Measurements from ENCODE around the gene UVSSA.

Gene UVSSA

DNA sequence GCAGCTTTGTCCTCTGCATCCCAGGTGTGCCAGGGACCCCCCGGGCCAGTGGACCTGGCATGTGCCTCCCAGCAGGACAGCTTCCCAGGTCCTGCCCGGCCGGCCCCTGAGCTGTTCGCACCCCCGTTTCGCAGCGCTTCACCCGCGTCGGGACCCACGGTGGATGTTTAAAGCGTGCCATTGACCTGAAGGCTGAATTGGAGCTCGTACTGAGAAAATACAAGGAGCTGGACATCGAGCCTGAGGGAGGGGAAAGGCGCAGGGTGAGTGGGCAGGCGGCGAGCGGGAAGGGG is 7.9 kb downstream of the UVSSA start:
- Histone ChIP-seq H3K9ac (ENCODE audit: low read length) (no peak overlapping the region), H3K27ac (ENCODE audit: low read depth, low read length) (no peak overlapping the region), H3K27me3 (ENCODE audit: control insufficient read depth in 1 of 2, insufficient read depth in 2 of 2, low read length in 2 of 2) (no peaks in the 10 kb centered on the region), H3K4me3 (ENCODE audit: low read depth in 1 of 2, low read length in 2 of 2) (no peak overlapping the region), H3K36me3 (ENCODE audit: insufficient read depth, low read length) (peaks cover 21% of the 10 kb centered on the region), H3K9me3 (ENCODE audit: low read length) (no peaks in the 10 kb centered on the region), H3K4me1 (ENCODE audit: insufficient read depth, low read length) (peaks cover 4% of the 10 kb centered on the region)

DNA sequence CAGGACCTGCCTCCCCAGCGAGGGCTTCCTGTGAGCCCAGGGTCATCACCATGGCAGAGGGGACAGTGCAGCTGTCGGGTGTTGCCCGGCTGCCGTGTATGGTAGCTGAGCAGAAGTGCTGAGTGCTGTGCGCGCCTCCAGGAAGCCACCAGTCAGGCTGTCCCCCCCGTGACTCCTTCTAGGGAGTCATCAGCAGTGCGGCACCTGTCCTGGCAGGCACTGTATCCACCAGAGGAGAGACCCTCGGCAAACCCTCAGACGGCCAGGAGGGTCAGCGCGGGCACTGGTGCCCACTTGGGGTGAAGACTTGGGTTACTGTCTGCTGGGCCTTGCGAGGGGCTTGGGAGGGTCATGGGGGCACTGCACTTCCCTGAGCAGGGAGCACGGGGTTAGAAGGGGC is 8.4 kb downstream of the UVSSA start:
- H3K36me3 ChIP-seq (ENCODE audit: insufficient read depth, low read length): peaks cover 18% of the 10 kb centered on the region

DNA sequence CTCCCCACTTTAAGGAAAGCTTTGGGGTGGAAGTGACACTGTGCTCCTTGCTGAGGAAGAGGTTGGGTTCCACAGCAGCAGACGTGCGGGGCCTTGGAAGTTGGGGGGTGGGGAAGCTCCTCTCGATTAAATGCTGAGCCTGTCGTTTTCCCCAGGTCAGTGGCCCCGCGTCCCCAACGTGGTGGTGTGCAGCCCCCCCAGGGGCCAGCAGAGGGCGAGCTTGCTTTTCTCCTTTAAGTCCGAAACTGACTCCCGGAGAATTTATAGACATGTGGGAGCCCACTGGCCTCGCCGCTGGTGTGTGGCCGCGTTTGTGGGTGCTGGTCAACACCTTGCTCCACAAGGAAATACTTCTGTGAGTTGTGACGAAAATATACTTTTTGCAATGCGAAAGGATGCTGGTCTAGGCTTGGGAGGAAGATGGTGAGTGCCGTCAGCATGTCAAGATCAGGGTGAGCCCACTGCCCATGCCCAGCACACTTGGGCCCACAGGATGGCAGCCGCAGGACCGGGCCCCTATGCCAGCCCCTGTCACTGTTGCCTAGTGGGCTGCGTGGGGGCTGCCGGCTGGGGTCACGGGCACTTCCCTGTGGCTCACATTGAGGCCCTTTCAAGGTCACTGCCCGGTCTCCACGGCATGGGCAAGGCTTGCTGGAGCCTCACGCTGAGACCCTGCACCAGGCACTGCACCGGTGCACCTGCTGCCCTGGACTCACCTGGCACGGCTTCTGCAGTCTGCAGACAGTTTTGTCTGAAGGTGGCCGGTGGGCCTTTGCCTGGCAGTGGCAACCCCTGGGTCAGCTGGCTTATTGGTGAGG is 9.4 kb downstream of the UVSSA start:
- Histone ChIP-seq H3K4me3 (ENCODE audit: low read depth in 1 of 2, low read length in 2 of 2) (no peak overlapping the region), H3K27ac (ENCODE audit: low read depth, low read length) (no peak overlapping the region), H3K4me1 (ENCODE audit: insufficient read depth, low read length) (peaks cover 4% of the 10 kb centered on the region), H3K36me3 (ENCODE audit: insufficient read depth, low read length) (peaks cover 27% of the 10 kb centered on the region), H3K27me3 (ENCODE audit: control insufficient read depth in 1 of 2, insufficient read depth in 2 of 2, low read length in 2 of 2) (no peaks in the 10 kb centered on the region), H3K9ac (ENCODE audit: low read length) (no peak overlapping the region), H3K9me3 (ENCODE audit: low read length) (no peaks in the 10 kb centered on the region)

More for the DNA sequence above, 8.4 kb downstream of the UVSSA start:
- H3K9ac ChIP-seq (ENCODE audit: low read length): no peak overlapping the region
- no peaks in the 10 kb centered on the region for H3K9me3 ChIP-seq (ENCODE audit: low read length)
- H3K27me3 ChIP-seq (ENCODE audit: control insufficient read depth in 1 of 2, insufficient read depth in 2 of 2, low read length in 2 of 2): no peaks in the 10 kb centered on the region
- no peak overlapping the region for H3K27ac ChIP-seq (ENCODE audit: low read depth, low read length)
- no peak overlapping the region for H3K4me3 ChIP-seq (ENCODE audit: low read depth in 1 of 2, low read length in 2 of 2)
- peaks cover 4% of the 10 kb centered on the region for H3K4me1 ChIP-seq (ENCODE audit: insufficient read depth, low read length)

DNA sequence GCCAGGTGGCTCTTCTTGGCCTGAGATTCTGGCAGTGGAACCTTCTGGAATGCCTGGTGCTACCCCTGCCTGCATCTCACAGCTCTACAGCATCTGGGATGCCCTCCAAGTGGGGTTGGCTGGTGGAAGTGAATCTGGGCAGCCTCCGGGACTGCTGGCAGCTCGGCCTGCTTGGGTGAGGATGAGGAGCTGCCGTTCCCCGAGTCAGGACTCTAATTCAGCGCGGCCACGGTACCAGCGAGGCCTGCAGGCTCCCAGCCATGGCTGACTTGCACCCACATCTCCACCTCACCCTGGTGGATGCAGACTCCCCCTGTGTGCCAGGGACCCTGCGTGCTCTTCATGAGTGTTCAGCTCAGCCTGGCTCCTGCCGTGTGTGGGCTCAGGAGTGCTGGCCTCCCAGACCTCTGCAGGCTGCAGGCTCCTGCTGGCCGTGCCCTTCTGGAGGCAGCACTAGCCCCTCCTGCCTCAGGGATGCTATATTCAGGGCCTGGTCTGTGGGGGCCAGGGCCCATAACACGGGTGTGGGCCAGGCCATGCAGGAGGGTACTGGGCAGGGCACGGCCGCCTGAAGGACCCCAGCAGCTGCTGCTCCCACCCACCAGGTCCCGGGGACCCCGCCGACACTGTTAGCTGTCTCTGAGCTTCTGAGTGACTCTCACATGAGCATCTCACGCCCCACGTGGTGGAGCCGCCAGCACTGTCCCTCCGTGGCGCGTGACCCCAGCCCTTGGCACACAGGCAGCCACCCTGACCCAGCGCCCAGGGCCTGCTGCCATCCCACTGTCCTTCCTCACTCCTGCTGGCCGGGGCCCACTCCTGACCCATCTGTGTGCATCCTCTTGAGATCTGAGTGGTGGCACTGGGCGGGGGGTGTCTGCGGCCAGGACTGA is 10.6 kb downstream of the UVSSA start:
- Histone ChIP-seq H3K9me3 (ENCODE audit: low read length) (no peaks in the 10 kb centered on the region), H3K9ac (ENCODE audit: low read length) (no peak overlapping the region), H3K4me3 (ENCODE audit: low read depth in 1 of 2, low read length in 2 of 2) (no peak overlapping the region), H3K27ac (ENCODE audit: low read depth, low read length) (no peak overlapping the region), H3K27me3 (ENCODE audit: control insufficient read depth in 1 of 2, insufficient read depth in 2 of 2, low read length in 2 of 2) (no peaks in the 10 kb centered on the region), H3K4me1 (ENCODE audit: insufficient read depth, low read length) (no peaks in the 10 kb centered on the region), H3K36me3 (ENCODE audit: insufficient read depth, low read length) (peaks cover 28% of the 10 kb centered on the region)

DNA sequence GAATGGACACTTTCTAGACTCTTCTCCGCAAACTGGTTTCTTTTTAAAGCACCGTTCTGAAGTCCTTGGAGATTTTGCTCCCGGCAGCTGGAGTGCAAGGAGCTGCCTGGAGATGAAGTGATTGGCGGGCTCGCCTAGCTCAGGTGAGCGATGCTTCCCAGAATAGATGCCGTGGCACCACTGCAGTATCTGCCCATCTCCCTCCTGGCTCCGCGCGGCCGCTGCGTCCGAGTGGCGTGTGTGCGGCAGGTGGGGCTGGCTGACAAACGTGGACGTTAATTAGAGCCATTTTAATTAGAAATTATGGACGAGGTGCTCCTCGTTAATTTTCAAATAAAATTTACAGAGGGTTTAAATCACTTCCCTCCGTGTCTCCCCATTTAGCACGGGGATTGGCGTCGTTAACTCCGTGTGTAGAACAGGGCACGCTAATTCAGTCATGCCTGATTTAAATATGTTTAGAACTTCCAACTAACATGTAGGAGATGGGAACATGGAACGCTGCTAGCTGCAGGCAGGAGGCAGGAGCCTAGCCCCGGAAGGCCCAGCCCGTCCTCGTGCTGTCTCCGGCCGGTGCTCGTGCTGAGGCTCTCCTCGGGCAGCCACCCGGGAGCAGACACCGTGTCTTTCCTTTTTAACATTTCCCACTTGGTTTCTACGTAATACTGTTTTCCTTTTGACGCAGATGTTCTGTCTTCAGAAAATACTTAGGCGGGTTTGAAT is 11.6 kb downstream of the UVSSA start:
- Histone ChIP-seq H3K36me3 (ENCODE audit: insufficient read depth, low read length) (peaks cover 24% of the 10 kb centered on the region), H3K4me3 (ENCODE audit: low read depth in 1 of 2, low read length in 2 of 2) (no peak overlapping the region), H3K9me3 (ENCODE audit: low read length) (no peaks in the 10 kb centered on the region), H3K9ac (ENCODE audit: low read length) (no peak overlapping the region), H3K27ac (ENCODE audit: low read depth, low read length) (no peak overlapping the region), H3K4me1 (ENCODE audit: insufficient read depth, low read length) (no peaks in the 10 kb centered on the region), H3K27me3 (ENCODE audit: control insufficient read depth in 1 of 2, insufficient read depth in 2 of 2, low read length in 2 of 2) (no peaks in the 10 kb centered on the region)

DNA sequence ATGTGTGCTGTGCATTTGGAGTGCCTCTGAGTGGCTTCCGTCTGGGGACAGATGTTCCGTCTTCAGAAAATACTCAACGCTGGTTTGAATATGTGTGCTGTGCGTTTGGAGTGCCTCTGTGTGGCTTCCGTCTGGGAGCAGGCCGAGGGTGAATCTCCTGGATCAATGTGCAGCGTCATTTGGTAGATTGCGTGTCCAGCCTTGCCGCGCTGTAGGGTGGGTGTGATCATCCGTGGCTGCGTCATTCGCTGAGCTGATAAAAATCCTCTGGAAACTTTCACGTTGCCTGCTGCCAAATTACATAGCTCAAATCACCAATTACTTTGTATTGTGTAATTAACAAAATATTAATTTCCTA is 12.1 kb downstream of the UVSSA start:
- Histone ChIP-seq H3K4me1 (ENCODE audit: insufficient read depth, low read length) (no peaks in the 10 kb centered on the region), H3K4me3 (ENCODE audit: low read depth in 1 of 2, low read length in 2 of 2) (no peak overlapping the region), H3K27me3 (ENCODE audit: control insufficient read depth in 1 of 2, insufficient read depth in 2 of 2, low read length in 2 of 2) (no peaks in the 10 kb centered on the region), H3K36me3 (ENCODE audit: insufficient read depth, low read length) (peaks cover 25% of the 10 kb centered on the region), H3K9ac (ENCODE audit: low read length) (no peak overlapping the region), H3K27ac (ENCODE audit: low read depth, low read length) (no peak overlapping the region), H3K9me3 (ENCODE audit: low read length) (no peaks in the 10 kb centered on the region)

DNA sequence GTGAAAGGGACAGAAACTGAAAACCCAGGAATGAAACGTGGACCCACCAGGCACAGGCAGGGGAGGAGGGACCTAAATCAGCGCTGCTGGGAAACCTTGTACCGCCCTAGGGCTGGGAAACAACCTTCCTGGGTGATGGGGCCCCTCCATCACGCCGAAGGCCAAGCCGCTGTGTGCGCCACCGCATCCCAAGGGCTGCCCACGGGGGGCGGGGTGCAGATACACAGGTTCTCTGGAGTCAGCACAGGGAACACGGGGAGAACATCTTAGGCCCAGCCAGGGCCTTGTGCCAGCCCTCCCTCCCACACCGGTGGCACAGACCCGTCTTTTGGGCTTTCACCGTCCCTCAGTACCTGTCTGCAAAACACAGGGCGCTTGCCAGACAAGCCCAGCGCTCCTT is 13.0 kb downstream of the UVSSA start:
- Histone ChIP-seq H3K4me1 (ENCODE audit: insufficient read depth, low read length) (no peaks in the 10 kb centered on the region), H3K27ac (ENCODE audit: low read depth, low read length) (no peak overlapping the region), H3K36me3 (ENCODE audit: insufficient read depth, low read length) (peaks cover 22% of the 10 kb centered on the region), H3K9ac (ENCODE audit: low read length) (no peak overlapping the region), H3K4me3 (ENCODE audit: low read depth in 1 of 2, low read length in 2 of 2) (no peak overlapping the region), H3K9me3 (ENCODE audit: low read length) (no peaks in the 10 kb centered on the region), H3K27me3 (ENCODE audit: control insufficient read depth in 1 of 2, insufficient read depth in 2 of 2, low read length in 2 of 2) (no peaks in the 10 kb centered on the region)

DNA sequence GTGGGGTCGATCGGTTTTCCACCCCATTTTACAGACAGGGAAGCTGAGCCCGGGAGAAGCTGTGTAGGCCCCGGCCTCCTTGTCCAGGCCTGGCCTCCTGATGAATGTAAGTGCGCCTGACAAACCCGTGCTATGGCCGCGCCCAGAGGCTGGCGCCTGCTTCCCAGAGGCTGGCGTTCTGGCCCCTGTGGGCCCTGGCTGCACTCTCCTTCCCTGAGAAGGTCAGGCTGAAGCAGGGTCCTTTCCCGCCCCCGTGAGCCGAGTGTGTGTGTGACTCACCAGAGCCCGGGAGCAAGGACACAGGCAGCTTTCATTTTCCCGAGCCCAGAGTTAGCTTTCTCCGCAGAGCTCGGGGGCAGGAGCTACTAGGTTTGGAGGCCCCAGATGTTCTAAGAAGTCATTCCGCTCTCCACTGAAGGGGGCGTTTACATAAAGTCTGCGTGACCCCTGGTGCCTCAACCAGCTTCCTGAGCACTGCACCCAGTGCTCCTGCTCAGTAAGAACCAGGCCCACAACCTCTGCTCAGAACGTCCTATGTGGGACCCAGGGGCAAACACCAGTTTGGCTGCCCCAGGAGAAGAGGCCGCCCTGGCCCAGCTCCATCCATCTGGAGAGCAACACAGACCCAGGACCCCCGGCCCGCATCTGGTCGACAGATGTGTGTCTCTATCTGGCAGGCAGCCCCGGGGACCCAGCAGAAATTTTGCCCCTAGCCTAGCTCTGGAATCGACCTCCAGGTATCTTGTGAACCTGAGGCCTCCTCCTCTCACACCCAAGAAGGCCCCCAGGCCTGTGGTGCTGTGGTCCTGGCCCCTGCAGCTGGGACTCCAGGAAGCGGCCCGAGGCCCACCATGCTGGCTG is 13.6 kb downstream of the UVSSA start:
- no peak overlapping the region for H3K27ac ChIP-seq (ENCODE audit: low read depth, low read length)
- H3K4me1 ChIP-seq (ENCODE audit: insufficient read depth, low read length): no peaks in the 10 kb centered on the region
- H3K4me3 ChIP-seq (ENCODE audit: low read depth in 1 of 2, low read length in 2 of 2): no peak overlapping the region
- H3K9ac ChIP-seq (ENCODE audit: low read length): no peak overlapping the region
- no peaks in the 10 kb centered on the region for H3K9me3 ChIP-seq (ENCODE audit: low read length)
- H3K27me3 ChIP-seq (ENCODE audit: control insufficient read depth in 1 of 2, insufficient read depth in 2 of 2, low read length in 2 of 2): no peaks in the 10 kb centered on the region
- H3K36me3 ChIP-seq (ENCODE audit: insufficient read depth, low read length): peaks cover 17% of the 10 kb centered on the region

DNA sequence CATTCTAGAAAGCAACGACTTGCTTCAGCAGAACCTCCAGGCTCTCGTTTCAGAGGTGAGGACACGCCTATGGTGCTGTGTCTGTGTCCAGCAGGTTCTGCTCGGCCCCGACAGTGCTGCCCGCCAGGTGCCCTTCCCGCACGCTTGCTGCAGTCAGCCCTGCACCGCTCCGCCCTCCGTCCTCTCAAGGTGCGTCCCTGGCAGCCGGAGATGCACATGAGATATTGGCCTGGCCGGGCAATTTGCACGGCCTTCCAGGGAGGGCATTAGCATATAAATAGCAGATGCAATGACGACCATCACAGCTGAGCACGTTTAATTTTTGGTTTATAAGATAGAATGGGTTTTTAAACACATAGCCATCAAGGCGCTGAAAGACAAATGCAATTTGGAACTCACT is 14.4 kb downstream of the UVSSA start:
- Histone ChIP-seq H3K9ac (ENCODE audit: low read length) (no peak overlapping the region), H3K27ac (ENCODE audit: low read depth, low read length) (no peak overlapping the region), H3K9me3 (ENCODE audit: low read length) (no peaks in the 10 kb centered on the region), H3K4me3 (ENCODE audit: low read depth in 1 of 2, low read length in 2 of 2) (no peak overlapping the region), H3K4me1 (ENCODE audit: insufficient read depth, low read length) (no peaks in the 10 kb centered on the region), H3K27me3 (ENCODE audit: control insufficient read depth in 1 of 2, insufficient read depth in 2 of 2, low read length in 2 of 2) (no peaks in the 10 kb centered on the region), H3K36me3 (ENCODE audit: insufficient read depth, low read length) (peaks cover 23% of the 10 kb centered on the region)

DNA sequence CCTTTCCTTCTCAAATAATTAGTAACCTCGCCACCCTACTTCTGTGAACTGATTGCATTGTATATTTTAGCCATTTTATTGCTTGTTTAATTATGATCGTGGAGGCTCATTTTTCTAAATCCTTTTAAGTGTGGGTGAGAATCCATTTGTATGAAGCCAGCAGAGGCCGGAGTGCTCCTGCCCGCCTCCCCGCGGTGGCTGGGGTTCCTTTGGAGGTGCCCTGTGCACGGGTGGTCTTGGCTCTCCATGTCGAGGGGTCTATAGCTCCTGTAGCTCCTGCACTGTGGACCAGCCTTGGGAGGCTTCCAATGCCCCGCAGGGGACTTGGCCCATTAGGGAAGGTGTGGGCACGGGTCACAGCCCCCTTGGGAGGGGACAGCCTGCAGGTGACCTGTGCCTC is 15.0 kb downstream of the UVSSA start:
- H3K4me3 ChIP-seq (ENCODE audit: low read depth in 1 of 2, low read length in 2 of 2): no peak overlapping the region
- H3K4me1 ChIP-seq (ENCODE audit: insufficient read depth, low read length): no peaks in the 10 kb centered on the region
- H3K36me3 ChIP-seq (ENCODE audit: insufficient read depth, low read length): peaks cover 24% of the 10 kb centered on the region
- no peak overlapping the region for H3K27ac ChIP-seq (ENCODE audit: low read depth, low read length)
- no peaks in the 10 kb centered on the region for H3K9me3 ChIP-seq (ENCODE audit: low read length)
- no peaks in the 10 kb centered on the region for H3K27me3 ChIP-seq (ENCODE audit: control insufficient read depth in 1 of 2, insufficient read depth in 2 of 2, low read length in 2 of 2)
- H3K9ac ChIP-seq (ENCODE audit: low read length): no peak overlapping the region

DNA sequence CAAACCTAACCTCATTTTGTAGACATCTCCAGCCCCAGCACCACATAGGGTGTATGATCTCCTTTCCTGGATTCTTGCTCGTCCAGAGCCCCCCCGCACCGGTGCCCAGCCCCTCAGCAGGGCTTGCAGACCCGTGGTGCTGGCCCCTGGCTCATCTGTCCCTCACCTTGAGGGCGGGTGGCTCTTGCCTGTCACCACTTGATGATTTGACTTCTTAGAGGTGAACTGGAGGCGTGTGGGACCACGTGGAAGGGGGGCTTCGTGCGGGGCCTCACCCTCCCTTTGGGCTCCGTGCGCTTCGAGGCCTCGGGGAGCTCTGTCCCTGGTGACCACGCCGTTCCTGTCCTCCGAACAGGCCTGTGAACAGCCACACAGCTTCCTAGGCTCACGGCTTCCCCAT is 15.5 kb downstream of the UVSSA start:
- no peak overlapping the region for H3K4me3 ChIP-seq (ENCODE audit: low read depth in 1 of 2, low read length in 2 of 2)
- no peak overlapping the region for H3K27ac ChIP-seq (ENCODE audit: low read depth, low read length)
- H3K9me3 ChIP-seq (ENCODE audit: low read length): no peaks in the 10 kb centered on the region
- no peaks in the 10 kb centered on the region for H3K27me3 ChIP-seq (ENCODE audit: control insufficient read depth in 1 of 2, insufficient read depth in 2 of 2, low read length in 2 of 2)
- H3K9ac ChIP-seq (ENCODE audit: low read length): no peak overlapping the region
- H3K36me3 ChIP-seq (ENCODE audit: insufficient read depth, low read length): peaks cover 24% of the 10 kb centered on the region
- no peaks in the 10 kb centered on the region for H3K4me1 ChIP-seq (ENCODE audit: insufficient read depth, low read length)
